ENCODE data around the gene CAMK2N1. TPM values are rescaled to one million over a fixed set of nuclear protein-coding genes. Genes with fewer than 3 reads are reported as not detected.
"Not testable (repeated sequence)": the region's sequence is repeated elsewhere in the genome, so short reads cannot be mapped to it uniquely, and the experiment has no call there.

Gene CAMK2N1
- total RNA-seq, 1 donor, result 28.5 TPM

- no peak for DNase-seq (ENCODE audit: low read depth)
- TF ChIP-seq CTCF (IDR thresholded peaks at IDR 0.05; ENCODE audit: insufficient read depth, low read length), result no peak
- H3K4me3 ChIP-seq (ENCODE audit: low read depth, low read length), result peak overlapping the region; percentile 94
Observed at GRCh38 chr1:20507248-20507563, 21.2 kb upstream of the CAMK2N1 start.

- TF ChIP-seq CTCF (IDR thresholded peaks at IDR 0.05; ENCODE audit: insufficient read depth, low read length), result no peak
- no peak for DNase-seq (ENCODE audit: low read depth)
- H3K4me3 ChIP-seq (ENCODE audit: low read depth, low read length), result no peak overlapping the region
Observed at GRCh38 chr1:20505488-20505887, 19.5 kb upstream of the CAMK2N1 start.

- no peak overlapping the region for H3K4me3 ChIP-seq (ENCODE audit: low read depth, low read length)
- DNase-seq (ENCODE audit: low read depth), result no peak
- TF ChIP-seq CTCF (IDR thresholded peaks at IDR 0.05; ENCODE audit: insufficient read depth, low read length), result no peak
Observed at GRCh38 chr1:20500716-20501115, 14.7 kb upstream of the CAMK2N1 start.

- no peak for DNase-seq (ENCODE audit: low read depth)
- TF ChIP-seq CTCF (IDR thresholded peaks at IDR 0.05; ENCODE audit: insufficient read depth, low read length), result no peak
- H3K4me3 ChIP-seq (ENCODE audit: low read depth, low read length), result no peak overlapping the region
Observed at GRCh38 chr1:20499718-20500117, 13.7 kb upstream of the CAMK2N1 start.

- TF ChIP-seq CTCF (IDR thresholded peaks at IDR 0.05; ENCODE audit: insufficient read depth, low read length), result no peak
- no peak overlapping the region for H3K4me3 ChIP-seq (ENCODE audit: low read depth, low read length)
- no peak for DNase-seq (ENCODE audit: low read depth)
Observed at GRCh38 chr1:20499105-20499504, 13.1 kb upstream of the CAMK2N1 start.

GRCh38 chr1:20498116-20498515 lies 12.1 kb upstream of the CAMK2N1 start:
- DNase-seq (ENCODE audit: low read depth), result no peak
- H3K4me3 ChIP-seq (ENCODE audit: low read depth, low read length), result no peak overlapping the region
- no peak for TF ChIP-seq CTCF (IDR thresholded peaks at IDR 0.05; ENCODE audit: insufficient read depth, low read length)

GRCh38 chr1:20497506-20497905 lies 11.5 kb upstream of the CAMK2N1 start:
- no peak for DNase-seq (ENCODE audit: low read depth)
- no peak for TF ChIP-seq CTCF (IDR thresholded peaks at IDR 0.05; ENCODE audit: insufficient read depth, low read length)
- no peak overlapping the region for H3K4me3 ChIP-seq (ENCODE audit: low read depth, low read length)

- not testable (repeated sequence) for DNase-seq (ENCODE audit: low read depth)
Observed at GRCh38 chr1:20496725-20497383, 10.8 kb upstream of the CAMK2N1 start.

More at GRCh38 chr1:20496725-20497383, 10.8 kb upstream of the CAMK2N1 start:
- H3K4me3 ChIP-seq (ENCODE audit: low read depth, low read length), result not testable (repeated sequence)

Data from fibroblast of the aortic adventitia (primary cell).